GM21447 (cell line): ENCODE results near the gene ELFN1.

ENCODE experiments used
- ATAC-seq: cut with Tn5 transposase; IDR thresholded peaks from one replicate; pipeline ENCODE4 v1.9.1; 2021; ENCODE audit not compliant: unreplicated experiment

ELFN1 gene

DNA sequence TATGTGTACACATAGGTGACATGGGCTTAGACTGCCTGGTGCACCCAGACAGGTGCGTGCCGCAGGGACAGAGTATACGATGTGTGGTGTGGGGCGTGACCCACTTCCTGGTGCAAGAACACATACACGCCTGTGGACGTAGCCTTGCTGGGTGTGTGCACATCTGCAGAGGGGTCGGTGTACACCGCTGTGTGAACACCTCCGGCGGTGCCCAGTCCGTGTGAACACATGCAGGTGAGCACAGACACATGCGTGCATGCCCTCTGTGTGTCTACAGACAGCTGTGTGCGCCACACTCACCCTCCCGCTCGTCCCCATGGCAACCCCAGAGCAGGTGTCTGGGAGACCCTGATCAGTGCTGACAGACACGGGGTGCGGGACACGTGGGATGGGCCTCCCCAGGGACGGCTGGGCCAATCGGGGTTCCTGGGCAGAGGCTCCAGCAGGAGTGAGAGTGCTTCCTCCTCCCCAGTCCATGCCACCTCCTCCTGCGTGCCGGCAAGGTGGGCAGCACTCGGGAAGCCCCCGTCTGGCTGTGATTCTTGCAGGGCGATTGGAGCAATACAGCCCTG, 23.4 kb downstream of the ELFN1 start:
- ATAC-seq, result no peak

GRCh38 chr7:1693991-1694524, 24.0 kb downstream of the ELFN1 start:
- no peak for ATAC-seq

DNA sequence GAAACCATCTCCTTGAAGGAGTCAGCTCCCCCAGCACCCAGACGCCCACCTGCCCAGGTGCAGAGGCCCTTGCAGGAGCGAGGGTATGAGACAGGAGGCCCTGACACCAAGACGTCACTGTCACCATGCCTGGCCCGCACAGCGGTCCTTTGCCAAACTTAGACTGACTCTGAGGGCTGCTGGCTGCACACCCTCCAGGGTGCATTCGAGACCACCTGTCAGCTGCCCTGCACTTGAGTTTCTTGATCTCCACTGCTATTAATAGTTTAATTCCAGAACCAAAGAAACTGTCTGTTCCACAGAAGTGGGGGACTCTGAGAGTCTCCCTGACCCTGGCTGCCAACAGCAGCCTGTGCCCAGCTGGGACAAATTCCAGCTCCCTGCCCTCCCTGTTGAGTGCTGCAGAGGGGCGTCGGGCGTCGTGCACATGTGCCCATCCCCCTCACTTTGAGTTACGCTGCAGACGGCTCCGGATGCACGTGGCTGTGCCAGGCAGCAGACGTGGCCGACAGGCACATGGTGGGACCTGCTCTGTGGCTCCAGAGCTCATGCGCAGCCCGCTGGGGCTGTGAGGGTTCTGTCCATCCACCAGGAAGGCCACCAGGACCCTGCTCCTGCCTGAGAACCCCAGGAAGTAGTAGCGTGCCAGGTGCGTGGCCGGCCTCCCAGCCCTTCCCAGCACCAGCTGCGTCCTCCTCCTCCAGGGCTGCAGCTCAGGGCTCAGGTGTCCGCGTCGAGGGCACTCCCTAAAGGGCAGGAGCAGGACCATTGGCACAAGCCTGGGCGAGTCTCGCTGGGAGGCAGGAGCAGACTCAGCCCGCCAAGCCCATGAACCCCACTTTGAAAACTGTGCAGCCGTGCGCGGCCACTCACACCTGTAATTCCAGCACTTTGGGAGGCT, 24.8 kb downstream of the ELFN1 start:
- no peak for ATAC-seq

DNA sequence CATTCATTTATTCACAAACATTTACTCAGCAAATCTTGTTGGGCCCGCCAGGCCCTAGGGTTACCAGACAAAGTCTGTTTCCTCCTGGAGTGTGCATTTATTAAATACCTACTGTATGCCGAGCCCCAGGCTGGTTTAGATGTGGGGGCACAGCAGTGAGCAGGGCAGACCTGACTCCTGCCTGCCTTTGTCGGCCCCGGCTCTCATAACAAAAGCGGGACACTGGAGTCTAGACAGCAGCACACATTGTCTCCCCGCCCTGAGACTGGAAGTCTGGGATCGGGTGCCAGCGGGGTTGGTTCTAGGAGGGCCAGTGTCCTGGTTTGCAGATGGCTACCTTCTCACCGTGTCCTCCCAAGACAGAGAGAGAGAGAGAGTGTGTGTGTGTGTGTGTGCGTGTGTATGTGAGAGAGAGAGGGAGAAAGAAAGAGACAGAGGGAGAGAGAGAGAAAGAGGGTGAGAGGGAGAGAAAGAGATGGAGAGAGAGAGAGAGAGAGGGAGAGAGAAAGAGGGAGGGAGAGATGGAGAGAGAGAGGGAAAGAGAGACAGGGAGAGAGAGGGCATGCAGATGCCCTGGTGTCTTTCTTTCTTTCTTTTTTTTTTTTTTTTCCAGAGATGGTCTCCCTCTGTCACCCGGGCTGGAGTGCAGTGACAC, 25.9 kb downstream of the ELFN1 start:
- no peak for ATAC-seq

DNA sequence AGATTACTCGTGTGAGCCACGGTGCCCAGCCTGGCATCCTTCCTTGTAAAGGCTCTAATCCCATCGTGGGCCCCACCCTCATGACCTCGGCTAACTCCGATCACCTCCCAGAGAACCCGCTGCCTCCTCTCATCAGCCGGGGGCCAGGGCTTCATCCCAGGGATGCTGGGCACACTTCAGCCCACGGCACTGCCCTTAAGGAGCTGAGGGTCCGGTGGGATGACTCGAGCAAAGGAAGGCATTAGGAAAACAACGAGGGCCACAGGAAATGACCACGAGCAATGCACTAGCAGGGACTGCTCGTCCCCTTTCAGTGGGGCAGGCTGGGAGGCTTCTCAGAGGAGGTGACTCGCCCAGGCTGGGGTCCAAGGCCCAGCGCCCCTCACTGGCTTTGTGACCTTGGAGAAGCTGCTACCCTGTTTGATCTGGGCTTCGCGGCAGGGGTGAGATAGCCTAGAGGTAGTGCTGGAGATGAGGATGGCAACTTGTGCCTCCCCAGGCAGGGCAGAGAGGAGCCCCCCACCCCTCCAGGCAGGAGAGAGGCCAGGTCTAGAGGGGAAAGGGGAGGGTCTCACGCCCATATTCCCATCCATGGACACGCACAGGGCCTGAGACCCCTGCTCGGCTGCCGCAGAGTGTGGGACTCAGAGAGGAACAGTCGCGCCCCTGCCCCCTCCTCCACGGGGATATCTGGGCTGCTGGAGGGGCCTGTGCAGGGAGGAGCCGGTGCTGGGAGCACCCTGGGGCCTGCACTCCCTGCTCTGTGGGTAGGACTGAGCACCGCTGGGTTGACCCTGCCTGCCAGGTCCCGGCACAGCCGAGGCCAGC, 26.8 kb downstream of the ELFN1 start:
- ATAC-seq, result no peak

GRCh38 chr7:1697499-1698125, 27.5 kb downstream of the ELFN1 start:
- ATAC-seq, result no peak

DNA sequence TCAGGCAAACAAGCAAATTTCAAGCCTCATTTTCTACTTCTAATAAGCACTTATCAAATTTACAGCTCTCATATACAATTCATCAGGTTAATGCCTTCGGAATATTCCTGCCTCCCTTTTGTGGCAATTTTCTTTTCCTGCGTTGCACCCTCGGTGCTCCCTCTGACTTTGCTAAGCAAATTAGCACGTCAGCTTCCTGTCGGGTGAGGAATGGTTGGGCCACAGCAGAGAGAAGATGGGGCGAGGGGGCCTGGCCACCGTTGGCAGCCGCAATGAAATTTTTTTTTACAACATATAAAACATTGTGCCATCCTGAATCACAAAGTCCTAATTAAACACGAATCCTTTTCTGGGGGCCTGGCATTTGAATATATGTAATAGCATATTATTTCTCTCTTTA, 28.1 kb downstream of the ELFN1 start:
- no peak for ATAC-seq

DNA sequence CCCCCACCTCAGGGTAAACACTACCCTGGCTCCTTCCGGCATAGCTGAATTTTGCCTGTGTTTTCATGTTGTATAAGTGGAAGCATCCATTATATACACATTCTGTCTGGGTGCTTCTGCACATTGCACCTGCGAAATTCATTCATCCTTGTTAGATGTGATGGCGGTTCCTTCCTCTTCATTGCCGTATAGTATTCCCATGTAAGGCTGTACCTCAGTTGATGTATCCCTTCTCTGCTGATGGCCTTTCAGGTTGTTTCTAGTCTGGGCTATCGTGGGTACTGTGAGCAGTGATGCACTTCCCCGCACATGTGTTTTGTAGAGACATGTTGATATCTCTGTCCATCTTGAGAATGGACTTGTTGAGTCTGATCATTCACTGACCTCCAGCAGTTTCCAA, 28.9 kb downstream of the ELFN1 start:
- ATAC-seq, result no peak

- no peak for ATAC-seq
These were observed 30.0 kb downstream of the ELFN1 start for GRCh38 chr7:1700086-1700485.

- ATAC-seq, result no peak
These were observed 30.7 kb downstream of the ELFN1 start for GRCh38 chr7:1700536-1701333.

- ATAC-seq, result no peak
These were observed 32.6 kb downstream of the ELFN1 start for GRCh38 chr7:1702652-1703051.

GRCh38 chr7:1703441-1703840, 33.4 kb downstream of the ELFN1 start:
- ATAC-seq, result no peak

GRCh38 chr7:1703871-1704810, 34.1 kb downstream of the ELFN1 start:
- ATAC-seq, result no peak

GRCh38 chr7:1704811-1705738, 35.0 kb downstream of the ELFN1 start:
- no peak for ATAC-seq

- ATAC-seq, result no peak
These were observed 35.8 kb downstream of the ELFN1 start for GRCh38 chr7:1705856-1706255.

DNA sequence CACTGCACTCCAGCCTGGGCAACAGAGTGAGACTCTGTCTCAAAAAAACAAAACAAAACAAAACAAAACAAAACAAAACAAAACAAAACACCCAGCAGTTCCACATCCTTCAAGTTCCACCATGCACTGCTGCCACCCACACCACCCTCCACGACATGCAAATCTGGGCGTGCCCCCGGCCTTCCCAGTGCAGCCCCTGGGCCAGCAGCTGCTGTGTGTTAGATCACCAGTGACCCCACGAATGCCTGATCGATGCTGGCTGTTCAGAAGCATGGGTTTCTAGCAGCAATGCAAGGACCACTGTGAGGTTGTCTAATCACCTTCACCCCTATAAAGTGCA, 36.3 kb downstream of the ELFN1 start:
- no peak for ATAC-seq

- ATAC-seq, result no peak
These were observed 36.9 kb downstream of the ELFN1 start for GRCh38 chr7:1706721-1707613.
